ENCODE results near the gene PER2. TPM values are rescaled to one million over a fixed set of nuclear protein-coding genes. Genes with fewer than 3 reads are reported as not detected.

Gene PER2
- total RNA-seq, 4 donors from 2014 or later, result 24.3 to 105 (median 85.9) TPM

GRCh38 chr2:238284802-238285515 lies 3.5 kb downstream of the PER2 start:
- H3K4me3 ChIP-seq, result peak overlapping the region; percentile 24
- TF ChIP-seq EP300 (IDR thresholded peaks at IDR 0.05) (no peak), CTCF (IDR thresholded peaks at IDR 0.05) (no peak), POLR2AphosphoS5 (IDR thresholded peaks at IDR 0.05) (no peak), POLR2A (IDR thresholded peaks at IDR 0.05) (no peak)
- DNase-seq (ENCODE audit: low spot score in 2 of 2), result peak in 1 of 2 donors; percentile 64
- peaks cover 69% of the 10 kb centered on the region for H3K4me1 ChIP-seq
- no peaks in the 10 kb centered on the region for H3K36me3 ChIP-seq
- no peaks in the 10 kb centered on the region for H3K27me3 ChIP-seq
- peak overlapping the region; percentile 99 for H3K27ac ChIP-seq
- no peaks in the 10 kb centered on the region for H3K9me3 ChIP-seq
- 82% methylated on average over 11 of the region's 11 CpGs for WGBS

- peak in 1 of 2 donors; percentile 62 for DNase-seq (ENCODE audit: low spot score in 2 of 2)
- H3K36me3 ChIP-seq, result peaks cover 4% of the 10 kb centered on the region
- no peaks in the 10 kb centered on the region for H3K9me3 ChIP-seq
- H3K4me3 ChIP-seq, result no peak overlapping the region
- 94% methylated on average over 14 of the region's 17 CpGs for WGBS
- no peak overlapping the region for H3K27ac ChIP-seq
- H3K27me3 ChIP-seq, result no peaks in the 10 kb centered on the region
- TF ChIP-seq CTCF (IDR thresholded peaks at IDR 0.05), result no peak
- H3K4me1 ChIP-seq, result peaks cover 75% of the 10 kb centered on the region
Measured at GRCh38 chr2:238282861-238283738, 5.3 kb downstream of the PER2 start.

GRCh38 chr2:238281826-238282480 lies 6.5 kb downstream of the PER2 start:
- Histone ChIP-seq H3K27ac (no peak overlapping the region), H3K27me3 (no peaks in the 10 kb centered on the region), H3K4me1 (peaks cover 63% of the 10 kb centered on the region), H3K9me3 (no peaks in the 10 kb centered on the region), H3K36me3 (peaks cover 13% of the 10 kb centered on the region), H3K4me3 (no peak overlapping the region)
- TF ChIP-seq CTCF (IDR thresholded peaks at IDR 0.05) (no peak), POLR2AphosphoS5 (IDR thresholded peaks at IDR 0.05) (no peak), POLR2A (IDR thresholded peaks at IDR 0.05) (no peak), EP300 (IDR thresholded peaks at IDR 0.05) (no peak)
- peak in 1 of 2 donors; percentile 68 for DNase-seq (ENCODE audit: low spot score in 2 of 2)
- 83% methylated on average over 4 of the region's 13 CpGs for WGBS

GRCh38 chr2:238280083-238280825 lies 8.2 kb downstream of the PER2 start:
- WGBS, result 82% methylated on average over 12 of the region's 12 CpGs
- Histone ChIP-seq H3K36me3 (peaks cover 30% of the 10 kb centered on the region), H3K4me3 (no peak overlapping the region), H3K4me1 (peaks cover 46% of the 10 kb centered on the region), H3K9me3 (no peaks in the 10 kb centered on the region), H3K27ac (no peak overlapping the region), H3K27me3 (no peaks in the 10 kb centered on the region)
- DNase-seq (ENCODE audit: low spot score in 2 of 2), result peak in 1 of 2 donors; percentile 60
- no peak for TF ChIP-seq CTCF (IDR thresholded peaks at IDR 0.05)
- no peak for TF ChIP-seq POLR2A (IDR thresholded peaks at IDR 0.05)
